MM.1S (cell line): ENCODE data around the gene ANKS1B.

Source experiments
- DNase-seq: peaks from one replicate; pipeline ENCODE4 v3.0.0-alpha.2; 2015
- H2AFZ ChIP-seq: fragments of 300-600 bp; sonication (generic); 2 replicates; pipeline ENCODE4 v1.6.0; 2016; ENCODE audit warnings: antibody characterized with exemption, low read length
- H3F3A ChIP-seq: fragments of 300-600 bp; sonication (generic); 2 replicates; pipeline ENCODE4 v1.6.1; 2016; ENCODE audit warnings: mild to moderate bottlenecking, antibody characterized with exemption, low read length, moderate library complexity, mixed read lengths; ENCODE audit not compliant: insufficient read depth
- H3K27ac ChIP-seq: fragments of 300-600 bp; sonication (generic); 2 replicates; pipeline ENCODE4 v1.5.1; 2016; ENCODE audit warnings: mild to moderate bottlenecking, low read length
- H3K27me3 ChIP-seq: fragments of 300-600 bp; sonication (generic); replicated peaks from 2 replicates; pipeline ENCODE4 v1.6.0; 2016; ENCODE audit warnings: low read length; ENCODE audit not compliant: insufficient read depth
- H3K36me3 ChIP-seq: fragments of 300-600 bp; sonication (generic); replicated peaks from 2 replicates; pipeline ENCODE4 v1.6.1; 2016; ENCODE audit warnings: mild to moderate bottlenecking, low read length, mixed read lengths; ENCODE audit not compliant: insufficient read depth
- H3K4me1 ChIP-seq: fragments of 300-600 bp; sonication (generic); 2 replicates; pipeline ENCODE4 v1.6.1; 2016; ENCODE audit warnings: low read length, mixed read lengths
- H3K4me2 ChIP-seq: fragments of 300-600 bp; sonication (generic); 2 replicates; pipeline ENCODE4 v1.6.0; 2016; ENCODE audit warnings: low read depth, low read length
- H3K4me3 ChIP-seq: fragments of 300-600 bp; sonication (generic); 2 replicates; pipeline ENCODE4 v1.5.1; 2016; ENCODE audit warnings: low read length, mixed read lengths
- H3K79me2 ChIP-seq: fragments of 300-600 bp; sonication (generic); 2 replicates; pipeline ENCODE4 v1.6.1; 2016; ENCODE audit warnings: mixed run types, low read length, mixed read lengths
- H3K9ac ChIP-seq: fragments of 300-600 bp; sonication (generic); 2 replicates; pipeline ENCODE4 v1.6.1; 2016; ENCODE audit warnings: low read length, mixed read lengths
- H3K9me2 ChIP-seq: fragments of 300-600 bp; sonication (generic); replicated peaks from 2 replicates; pipeline ENCODE4 v1.6.1; 2016; ENCODE audit warnings: mild to moderate bottlenecking, low read length, mixed read lengths; ENCODE audit not compliant: insufficient read depth
- H3K9me3 ChIP-seq: fragments of 300-600 bp; sonication (generic); replicated peaks from 2 replicates; pipeline ENCODE4 v1.6.1; 2016; ENCODE audit warnings: mild to moderate bottlenecking, low read length, mixed read lengths; ENCODE audit not compliant: insufficient read depth
- H4K20me1 ChIP-seq: fragments of 300-600 bp; sonication (generic); 2 replicates; pipeline ENCODE4 v1.6.1; 2016; ENCODE audit warnings: mild to moderate bottlenecking, low read length, moderate library complexity, mixed read lengths; ENCODE audit not compliant: insufficient read depth
- EZH2 ChIP-seq: fragments of 300-600 bp; sonication (generic); optimal IDR thresholded peaks from 2 replicates; pipeline ENCODE3; 2017; ENCODE audit warnings: low read depth, mild to moderate bottlenecking, antibody characterized with exemption, low read length, mixed read lengths
- EZH2phosphoT487 ChIP-seq: fragments of 300-600 bp; sonication (generic); IDR thresholded peaks from 2 replicates; pipeline ENCODE4 v1.6.1; 2018; ENCODE audit warnings: antibody characterized with exemption, low read length
- TF ChIP-seq, protein P1 (sequence below): fragments of 300-600 bp; sonication (generic); IDR thresholded peaks from 2 replicates; pipeline ENCODE4 v1.5.1; 2016; ENCODE audit warnings: antibody characterized with exemption, low read length, mixed read lengths

The ANKS1B gene

DNA sequence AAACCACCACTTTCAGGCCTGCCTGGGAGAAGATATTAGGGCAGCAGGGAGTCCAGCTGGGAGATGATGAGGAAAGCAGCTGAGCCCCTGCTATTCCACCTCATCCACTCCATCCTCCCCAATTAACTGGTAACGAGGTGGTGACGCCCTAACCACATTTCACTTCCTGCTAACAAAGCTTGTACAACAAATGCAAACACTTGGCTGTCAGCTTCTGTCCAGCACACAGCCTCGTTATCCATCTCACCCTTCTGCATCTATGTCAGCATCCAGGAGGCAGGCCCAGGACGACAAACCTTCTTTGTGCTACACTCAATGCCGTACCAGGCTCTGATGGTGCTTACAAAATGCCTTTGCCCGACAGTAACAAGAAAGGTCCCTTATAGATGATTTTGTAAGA, 1114.2 kb downstream of the ANKS1B start:
- Histone ChIP-seq H3K27me3 (no peaks in the 10 kb centered on the region), H3K79me2 (no peaks in the 10 kb centered on the region), H3F3A (no peaks in the 10 kb centered on the region), H3K27ac (no peak overlapping the region), H3K4me1 (no peaks in the 10 kb centered on the region), H3K4me3 (no peak overlapping the region), H2AFZ (no peak overlapping the region), H3K4me2 (no peak overlapping the region), H3K36me3 (no peaks in the 10 kb centered on the region), H4K20me1 (no peaks in the 10 kb centered on the region), H3K9me3 (no peaks in the 10 kb centered on the region), H3K9ac (no peak overlapping the region), H3K9me2 (no peaks in the 10 kb centered on the region)
- TF ChIP-seq, protein P1, sequence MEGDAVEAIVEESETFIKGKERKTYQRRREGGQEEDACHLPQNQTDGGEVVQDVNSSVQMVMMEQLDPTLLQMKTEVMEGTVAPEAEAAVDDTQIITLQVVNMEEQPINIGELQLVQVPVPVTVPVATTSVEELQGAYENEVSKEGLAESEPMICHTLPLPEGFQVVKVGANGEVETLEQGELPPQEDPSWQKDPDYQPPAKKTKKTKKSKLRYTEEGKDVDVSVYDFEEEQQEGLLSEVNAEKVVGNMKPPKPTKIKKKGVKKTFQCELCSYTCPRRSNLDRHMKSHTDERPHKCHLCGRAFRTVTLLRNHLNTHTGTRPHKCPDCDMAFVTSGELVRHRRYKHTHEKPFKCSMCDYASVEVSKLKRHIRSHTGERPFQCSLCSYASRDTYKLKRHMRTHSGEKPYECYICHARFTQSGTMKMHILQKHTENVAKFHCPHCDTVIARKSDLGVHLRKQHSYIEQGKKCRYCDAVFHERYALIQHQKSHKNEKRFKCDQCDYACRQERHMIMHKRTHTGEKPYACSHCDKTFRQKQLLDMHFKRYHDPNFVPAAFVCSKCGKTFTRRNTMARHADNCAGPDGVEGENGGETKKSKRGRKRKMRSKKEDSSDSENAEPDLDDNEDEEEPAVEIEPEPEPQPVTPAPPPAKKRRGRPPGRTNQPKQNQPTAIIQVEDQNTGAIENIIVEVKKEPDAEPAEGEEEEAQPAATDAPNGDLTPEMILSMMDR, result no peak
- TF ChIP-seq EZH2phosphoT487 (no peak), EZH2 (no peak)
- no peak for DNase-seq

DNA sequence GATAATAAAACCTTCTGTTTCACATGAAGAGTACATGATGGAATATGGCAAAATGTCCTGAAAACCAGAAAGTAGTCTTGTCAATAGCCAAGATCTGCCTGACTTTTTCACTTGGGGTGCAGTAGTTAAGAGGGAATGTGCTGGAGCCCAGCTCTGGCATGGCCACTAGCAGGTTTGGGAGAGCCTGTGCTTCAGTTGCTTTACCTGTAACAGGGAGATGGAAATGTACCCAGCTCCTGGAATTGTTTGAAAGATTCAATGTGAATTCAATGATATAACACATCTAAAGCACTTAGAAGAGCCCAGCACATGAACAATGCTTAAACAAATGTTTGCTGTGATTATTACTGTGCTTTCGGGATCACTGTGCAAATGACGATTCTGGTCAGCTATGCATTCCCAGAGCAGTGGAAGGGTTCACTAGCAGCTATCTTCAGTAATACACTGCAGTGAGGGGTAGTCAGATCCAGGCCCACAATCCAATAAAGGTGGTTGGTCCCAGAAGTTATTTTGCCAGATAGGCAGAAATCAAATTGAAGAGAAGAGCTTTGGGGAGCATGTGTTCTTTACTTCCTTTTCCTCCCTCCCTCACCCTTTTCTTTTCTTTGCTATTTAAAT, 1114.7 kb downstream of the ANKS1B start:
- Histone ChIP-seq H3K4me1 (no peaks in the 10 kb centered on the region), H3K27me3 (no peaks in the 10 kb centered on the region), H3K4me2 (no peak overlapping the region), H3K79me2 (no peaks in the 10 kb centered on the region), H3K9me2 (no peaks in the 10 kb centered on the region), H3K27ac (no peak overlapping the region), H3K36me3 (no peaks in the 10 kb centered on the region), H4K20me1 (no peaks in the 10 kb centered on the region), H3K9me3 (no peaks in the 10 kb centered on the region), H3F3A (no peaks in the 10 kb centered on the region), H3K9ac (no peak overlapping the region), H2AFZ (no peak overlapping the region), H3K4me3 (no peak overlapping the region)
- TF ChIP-seq EZH2 (no peak), EZH2phosphoT487 (no peak)
- TF ChIP-seq, protein P1, result no peak
- DNase-seq, result no peak

DNA sequence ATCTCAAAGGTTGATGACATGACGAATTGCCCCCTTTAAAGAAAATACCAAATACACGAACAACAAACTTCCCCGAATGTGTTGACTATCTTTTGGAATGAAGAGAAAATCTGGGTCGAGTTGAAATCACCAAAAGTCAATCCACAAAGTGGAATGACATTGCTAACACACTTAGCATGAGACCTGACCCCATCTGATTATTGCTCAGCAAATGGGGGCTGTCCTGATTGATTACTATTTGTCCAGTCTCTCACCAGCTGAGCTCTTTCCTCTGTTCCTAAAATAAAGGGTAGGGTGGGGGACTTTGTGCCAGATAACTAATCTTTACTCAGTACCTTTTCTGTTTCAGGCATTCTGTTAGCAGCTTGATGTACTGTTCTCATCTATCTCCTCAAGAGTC, 1116.2 kb downstream of the ANKS1B start:
- Histone ChIP-seq H2AFZ (no peak overlapping the region), H3F3A (no peaks in the 10 kb centered on the region), H3K27ac (no peak overlapping the region), H3K9me3 (no peaks in the 10 kb centered on the region), H3K9ac (no peak overlapping the region), H3K27me3 (no peaks in the 10 kb centered on the region), H3K36me3 (no peaks in the 10 kb centered on the region), H3K4me3 (no peak overlapping the region), H3K79me2 (no peaks in the 10 kb centered on the region), H3K4me2 (no peak overlapping the region), H3K4me1 (no peaks in the 10 kb centered on the region), H4K20me1 (no peaks in the 10 kb centered on the region), H3K9me2 (no peaks in the 10 kb centered on the region)
- no peak for TF ChIP-seq EZH2phosphoT487
- TF ChIP-seq, protein P1, result no peak
- no peak for TF ChIP-seq EZH2
- no peak for DNase-seq
